ENCODE results near the gene ZFPL1.

GRCh38 chr11:65102142-65103095, 18.4 kb downstream of the ZFPL1 start:
- TF ChIP-seq FOXM1 (IDR thresholded peaks at IDR 0.05; ENCODE audit: borderline replicate concordance, low read depth) = no peak
- TF ChIP-seq RAD21 (IDR thresholded peaks at IDR 0.05; ENCODE audit: low read depth) = no peak
